Measurements from ENCODE around the gene DNAH10.

Gene DNAH10

GRCh38 chr12:123843912-123844748 lies 82.0 kb downstream of the DNAH10 start:
- no peak for TF ChIP-seq JUND (IDR thresholded peaks at IDR 0.05; ENCODE audit: low read depth)
- in situ Hi-C loops (cut with HindIII; ENCODE audit: low pct_unique_long_range_greater_than_20kb, low sequenced_read_pairs) = no loop called here
- DNase-seq (ENCODE audit: low read depth in 1 of 2, low spot score in 1 of 2) = no peak

- DNase-seq (ENCODE audit: low read depth in 1 of 2, low spot score in 1 of 2) = no peak
- TF ChIP-seq JUND (IDR thresholded peaks at IDR 0.05; ENCODE audit: low read depth) = no peak
- in situ Hi-C loops (cut with HindIII; ENCODE audit: low pct_unique_long_range_greater_than_20kb, low sequenced_read_pairs) = no loop called here
Observed at GRCh38 chr12:123845881-123846280, 83.8 kb downstream of the DNAH10 start.

- no peak for DNase-seq (ENCODE audit: low read depth in 1 of 2, low spot score in 1 of 2)
- TF ChIP-seq JUND (IDR thresholded peaks at IDR 0.05; ENCODE audit: low read depth) = no peak
- in situ Hi-C loops (cut with HindIII; ENCODE audit: low pct_unique_long_range_greater_than_20kb, low sequenced_read_pairs) = no loop called here
Observed at GRCh38 chr12:123846340-123846739, 84.2 kb downstream of the DNAH10 start.

- in situ Hi-C loops (cut with HindIII; ENCODE audit: low pct_unique_long_range_greater_than_20kb, low sequenced_read_pairs) = no loop called here
- no peak for DNase-seq (ENCODE audit: low read depth in 1 of 2, low spot score in 1 of 2)
- TF ChIP-seq JUND (IDR thresholded peaks at IDR 0.05; ENCODE audit: low read depth) = no peak
Observed at GRCh38 chr12:123847019-123847418, 84.9 kb downstream of the DNAH10 start.

GRCh38 chr12:123847876-123848275 lies 85.8 kb downstream of the DNAH10 start:
- TF ChIP-seq JUND (IDR thresholded peaks at IDR 0.05; ENCODE audit: low read depth) = no peak
- no peak for DNase-seq (ENCODE audit: low read depth in 1 of 2, low spot score in 1 of 2)
- in situ Hi-C loops (cut with HindIII; ENCODE audit: low pct_unique_long_range_greater_than_20kb, low sequenced_read_pairs) = no loop called here

GRCh38 chr12:123849517-123849916 lies 87.4 kb downstream of the DNAH10 start:
- in situ Hi-C loops (cut with HindIII; ENCODE audit: low pct_unique_long_range_greater_than_20kb, low sequenced_read_pairs) = no loop called here
- no peak for DNase-seq (ENCODE audit: low read depth in 1 of 2, low spot score in 1 of 2)
- no peak for TF ChIP-seq JUND (IDR thresholded peaks at IDR 0.05; ENCODE audit: low read depth)

- in situ Hi-C loops (cut with HindIII; ENCODE audit: low pct_unique_long_range_greater_than_20kb, low sequenced_read_pairs) = no loop called here
- DNase-seq (ENCODE audit: low read depth in 1 of 2, low spot score in 1 of 2) = no peak
- TF ChIP-seq JUND (IDR thresholded peaks at IDR 0.05; ENCODE audit: low read depth) = no peak
Observed at GRCh38 chr12:123850246-123851134, 88.4 kb downstream of the DNAH10 start.

- no peak for TF ChIP-seq JUND (IDR thresholded peaks at IDR 0.05; ENCODE audit: low read depth)
- no peak for DNase-seq (ENCODE audit: low read depth in 1 of 2, low spot score in 1 of 2)
- in situ Hi-C loops (cut with HindIII; ENCODE audit: low pct_unique_long_range_greater_than_20kb, low sequenced_read_pairs) = no loop called here
Observed at GRCh38 chr12:123853396-123854070, 91.4 kb downstream of the DNAH10 start.

GRCh38 chr12:123854232-123854631 lies 92.1 kb downstream of the DNAH10 start:
- in situ Hi-C loops (cut with HindIII; ENCODE audit: low pct_unique_long_range_greater_than_20kb, low sequenced_read_pairs) = no loop called here
- no peak for TF ChIP-seq JUND (IDR thresholded peaks at IDR 0.05; ENCODE audit: low read depth)
- no peak for DNase-seq (ENCODE audit: low read depth in 1 of 2, low spot score in 1 of 2)

- in situ Hi-C loops (cut with HindIII; ENCODE audit: low pct_unique_long_range_greater_than_20kb, low sequenced_read_pairs) = no loop called here
- TF ChIP-seq JUND (IDR thresholded peaks at IDR 0.05; ENCODE audit: low read depth) = no peak
- no peak for DNase-seq (ENCODE audit: low read depth in 1 of 2, low spot score in 1 of 2)
Observed at GRCh38 chr12:123854918-123855317, 92.8 kb downstream of the DNAH10 start.

- TF ChIP-seq JUND (IDR thresholded peaks at IDR 0.05; ENCODE audit: low read depth) = no peak
- in situ Hi-C loops (cut with HindIII; ENCODE audit: low pct_unique_long_range_greater_than_20kb, low sequenced_read_pairs) = no loop called here
- no peak for DNase-seq (ENCODE audit: low read depth in 1 of 2, low spot score in 1 of 2)
Observed at GRCh38 chr12:123856681-123857080, 94.6 kb downstream of the DNAH10 start.

GRCh38 chr12:123858176-123858575 lies 96.1 kb downstream of the DNAH10 start:
- no peak for DNase-seq (ENCODE audit: low read depth in 1 of 2, low spot score in 1 of 2)
- no peak for TF ChIP-seq JUND (IDR thresholded peaks at IDR 0.05; ENCODE audit: low read depth)
- in situ Hi-C loops (cut with HindIII; ENCODE audit: low pct_unique_long_range_greater_than_20kb, low sequenced_read_pairs) = no loop called here
